ENCODE measurements around the gene RCVRN. TPM values are rescaled to one million over a fixed set of nuclear protein-coding genes. Genes with fewer than 3 reads are reported as not detected.
A peak's percentile ranks its signal among the peaks of the same experiment; 100 is the strongest.

The RCVRN gene
- total and polyA plus RNA-seq, 2 of the 8 experiments (the other 6 are each of a cell fraction or from before 2014, with no cell fraction given), result not detected

DNA sequence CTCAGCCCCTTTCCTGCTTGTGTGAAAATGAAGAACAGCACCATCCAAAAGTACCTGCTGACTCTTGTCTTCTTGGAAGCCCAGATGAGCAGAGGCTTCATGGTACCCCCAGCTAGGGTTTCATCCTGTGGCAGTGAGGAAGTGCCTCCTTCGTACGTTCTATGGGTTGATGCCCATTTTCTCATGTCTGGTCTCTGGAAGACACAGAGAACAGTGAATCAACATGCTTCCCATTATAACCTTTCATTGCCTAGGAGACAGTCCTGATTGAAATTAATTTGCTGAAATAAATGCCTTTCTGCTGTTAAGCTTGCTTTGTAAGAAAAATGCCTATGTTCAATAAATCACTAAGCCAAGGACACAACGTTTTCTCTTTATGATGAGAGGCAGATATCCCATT is 36.5 kb downstream of the RCVRN start:
- H3K9ac ChIP-seq (replicated peaks in 1 of 4; ENCODE audit: extremely low read depth in 1 of 4, low read depth in 3 of 4, low read length in 3 of 4), result no peak overlapping the region
- H2BK20ac ChIP-seq (ENCODE audit: low read length), result no peak overlapping the region
- no peak overlapping the region for H3K18ac ChIP-seq (ENCODE audit: extremely low read depth, low read length)
- no peaks in the 10 kb centered on the region; a peak in 1 of 4 replicates for H3K9me3 ChIP-seq (ENCODE audit: insufficient read depth in 2 of 2, low read depth in 1 of 2, low read length in 1 of 2)
- no peak for FAIRE-seq
- no peaks in the 10 kb centered on the region for H3K36me3 ChIP-seq (ENCODE audit: control insufficient read depth in 2 of 4, insufficient read depth in 4 of 4, low read length in 3 of 4)
- no peak overlapping the region for H2AFZ ChIP-seq (ENCODE audit: low read length)
- H2BK120ac ChIP-seq (replicated peaks; ENCODE audit: low read depth, low read length), result no peak overlapping the region
- no peak overlapping the region for H2BK15ac ChIP-seq (ENCODE audit: low read length)
- no peak overlapping the region for H3K56ac ChIP-seq (replicated peaks; ENCODE audit: insufficient read length, low read depth, low read length)
- H4K8ac ChIP-seq (ENCODE audit: extremely low read depth, insufficient read depth, low read length), result no peak overlapping the region
- no peak overlapping the region for H2BK12ac ChIP-seq (ENCODE audit: low read depth, low read length)
- CTCF ChIA-PET (ENCODE audit: partially characterized antibody), result interaction anchor here (1.2 kb wide), 1 partner anchor 21 kb away, joined by 3 read pairs; no protein-coding TSS in a partner anchor
- H3K4me3 ChIP-seq (ENCODE audit: extremely low read depth in 1 of 4, insufficient read depth in 2 of 4, low read depth in 3 of 4, low read length in 4 of 4), result no peak overlapping the region
- no peak overlapping the region for H3K14ac ChIP-seq (ENCODE audit: insufficient read length)
- H3K4ac ChIP-seq (replicated peaks; ENCODE audit: insufficient read length, low read depth, low read length), result no peak overlapping the region
- DNase-seq (ENCODE audit: low read depth in 1 of 2, low spot score in 2 of 2), result peak in 1 of 2 experiments; percentile 3
- no peaks in the 10 kb centered on the region for H3K4me1 ChIP-seq (replicated peaks in 1 of 4; ENCODE audit: control insufficient read depth in 3 of 4, insufficient read depth in 4 of 4, low read length in 3 of 4)
- no peak overlapping the region for H2AK5ac ChIP-seq (ENCODE audit: low read depth, low read length)
- H3K27me3 ChIP-seq (replicated peaks in 1 of 4; ENCODE audit: control insufficient read depth in 3 of 4, extremely low read depth in 1 of 4, insufficient read depth in 3 of 4, low read length in 3 of 4), result no peaks in the 10 kb centered on the region
- H4K20me1 ChIP-seq (replicated peaks in 1 of 2; ENCODE audit: control insufficient read depth in 1 of 2, insufficient read depth in 2 of 2, low read length in 2 of 2), result no peaks in the 10 kb centered on the region
- no peak overlapping the region for H2BK5ac ChIP-seq (ENCODE audit: low read depth, low read length)
- H3K23me2 ChIP-seq (ENCODE audit: low read depth, low read length), result no peaks in the 10 kb centered on the region
- no peaks in the 10 kb centered on the region for H3K79me1 ChIP-seq (ENCODE audit: low read depth, low read length)
- H3K79me2 ChIP-seq (ENCODE audit: control insufficient read depth in 1 of 2, insufficient read depth in 2 of 2, low read length in 2 of 2), result no peaks in the 10 kb centered on the region
- 92% methylated on average over 3 of the region's 3 CpGs; no CpG with 5 or more reads in 1 of the 2 experiments for WGBS, 2 experiments (ENCODE audit: extremely low coverage in 1 of 2, insufficient coverage in 1 of 2, insufficient read length in 1 of 2, insufficient replicate concordance in 2 of 2, low coverage in 1 of 2, low lambda C conversion rate in 2 of 2, missing lambda C conversion rate in 1 of 2)
- H3K4me2 ChIP-seq (ENCODE audit: insufficient read depth in 1 of 2, low read depth in 2 of 2, low read length in 2 of 2), result no peak overlapping the region
- H4K5ac ChIP-seq (ENCODE audit: insufficient read length, low read depth, low read length), result no peak overlapping the region
- H3K23ac ChIP-seq (ENCODE audit: insufficient read length), result no peak overlapping the region
- no peak overlapping the region for H3K27ac ChIP-seq (ENCODE audit: low read depth, low read length)
- POLR2A ChIA-PET (ENCODE audit: partially characterized antibody), result no interaction called here
- H4K91ac ChIP-seq (replicated peaks; ENCODE audit: insufficient read length, low read length), result no peak overlapping the region
- TF ChIP-seq EZH2 (IDR thresholded peaks at IDR 0.05; ENCODE audit: low read depth, low read length, severe bottlenecking) (no peak), HDAC6 (IDR thresholded peaks at IDR 0.05; ENCODE audit: low read depth, low read length) (no peak), JUN (IDR thresholded peaks at IDR 0.05; ENCODE audit: low read depth, low read length) (no peak), SAP30 (IDR thresholded peaks at IDR 0.05; ENCODE audit: insufficient read depth, insufficient replicate concordance, low read length) (no peak), JUND (IDR thresholded peaks at IDR 0.05; ENCODE audit: low read length) (no peak), YY1 (IDR thresholded peaks at IDR 0.05; ENCODE audit: low read depth, low read length) (no peak), MAFK (IDR thresholded peaks at IDR 0.05; ENCODE audit: low read depth, low read length) (no peak), KDM1A (IDR thresholded peaks at IDR 0.05; ENCODE audit: borderline replicate concordance, low read length) (no peak), CBX8 (IDR thresholded peaks at IDR 0.05; ENCODE audit: borderline replicate concordance, low read depth, low read length) (no peak), CEBPB (IDR thresholded peaks at IDR 0.05; ENCODE audit: low read depth, low read length) (no peak), CTBP2 (IDR thresholded peaks at IDR 0.05; ENCODE audit: borderline replicate concordance, insufficient read depth, insufficient read length, low read length) (no peak), BACH1 (IDR thresholded peaks at IDR 0.05; ENCODE audit: low read length) (no peak), POLR2AphosphoS5 (IDR thresholded peaks at IDR 0.05; ENCODE audit: low read depth, low read length) (no peak), TCF12 (IDR thresholded peaks at IDR 0.05; ENCODE audit: low read depth, low read length) (no peak)

All from H1 (cell line).